HepG2 (cell line): ENCODE results near the gene PTPN18. TPM values are rescaled to one million over a fixed set of nuclear protein-coding genes. Genes with fewer than 3 reads are reported as not detected.

Source experiments
- ATAC-seq: fragments of 200-7000 bp; cut with Tn5 transposase; 3 replicates; pipeline ENCODE4 v1.9.1; 2020; ENCODE audit warnings: mild to moderate bottlenecking, moderate library complexity
- BruUV-seq: library from RNA; stranded (reverse); fragments of 400-500 nt; replicated peaks from 2 replicates; lab custom pipeline; 2021; lab: Mats Ljungman, UMichigan
- CTCF ChIA-PET: fragments of 300-600 bp; formaldehyde crosslinking; extraction: SDS; loops from one replicate; lab custom pipeline; 2021; ENCODE audit warnings: low total read pairs, inconsistent platforms, low intra/inter-chr PET ratio; lab: Yijun Ruan, JAX
- POLR2A ChIA-PET: fragments of 350-600 bp; sonication (Branson Sonifier 250); formaldehyde crosslinking; loops from one replicate; lab custom pipeline; 2020; ENCODE audit warnings: antibody characterized with exemption, inconsistent platforms; lab: Yijun Ruan, JAX
- DNase-seq: peaks from one replicate; pipeline ENCODE4 v3.0.0-alpha.2; 2015; ENCODE audit warnings: low spot score
- FAIRE-seq: peaks from 3 replicates; lab custom pipeline; 2011; peaks lifted over from hg19 to GRCh38; lab: Jason Lieb, UNC
- H2AFZ ChIP-seq: one replicate; pipeline ENCODE4 v1.6.1; 2011; ENCODE audit warnings: low read length, inconsistent platforms
- H3K27ac ChIP-seq: fragments of 300-600 bp; 3 replicates; pipeline ENCODE4 v1.8.0; 2011; ENCODE audit warnings: mixed run types, mild to moderate bottlenecking, mixed read lengths, low read length, inconsistent platforms; ENCODE audit not compliant: insufficient read depth; ENCODE audit errors: extremely low read length
- H3K27me3 ChIP-seq, 2 experiments: fragments of 200-600 bp in 1 of 2; 2 replicates in 1 of 2; 3 replicates in 1 of 2; pipeline versions ENCODE4 v1.6.0 to v1.8.0; 2011; ENCODE audit warnings: low read length in 2 of 2, mild to moderate bottlenecking in 2 of 2, moderate library complexity in 2 of 2, inconsistent platforms in 1 of 2; ENCODE audit not compliant: insufficient read depth in 2 of 2, control insufficient read depth in 1 of 2
- H3K36me3 ChIP-seq, 2 experiments: fragments of 200-600 bp in 1 of 2; replicated peaks in 1 of 2; 2 replicates in 1 of 2; 3 replicates in 1 of 2; pipeline versions ENCODE4 v1.5.1 to v1.8.0; 2011; ENCODE audit warnings: low read length in 2 of 2, inconsistent platforms in 1 of 2; ENCODE audit not compliant: insufficient read depth in 2 of 2, control insufficient read depth in 1 of 2
- H3K4me1 ChIP-seq: 2 replicates; pipeline ENCODE4 v1.5.1; 2012; ENCODE audit warnings: low read length, inconsistent platforms; ENCODE audit not compliant: insufficient read depth
- H3K4me2 ChIP-seq: 2 replicates; pipeline ENCODE4 v1.6.0; 2011; ENCODE audit warnings: low read depth, low read length, inconsistent platforms
- H3K4me3 ChIP-seq, 3 experiments: fragments of 200-600 bp in 1 of 3; sonication (generic), shearing (Covaris generic) in 1 of 3; replicated peaks in 1 of 3; 2 replicates each; pipeline ENCODE4 v1.5.1; 2011 to 2016; ENCODE audit warnings: low read length in 3 of 3, inconsistent platforms in 2 of 3, low read depth in 2 of 3, mild to moderate bottlenecking in 2 of 3, control low read depth in 1 of 3, mixed read lengths in 1 of 3; ENCODE audit not compliant: insufficient read depth in 1 of 3
- H3K79me2 ChIP-seq: one replicate; pipeline ENCODE4 v1.6.1; 2011; ENCODE audit warnings: low read length, inconsistent platforms; ENCODE audit not compliant: insufficient read depth
- H3K9ac ChIP-seq: 2 replicates; pipeline ENCODE4 v1.6.0; 2011; ENCODE audit warnings: mild to moderate bottlenecking, low read depth, low read length, inconsistent platforms; ENCODE audit not compliant: insufficient read depth
- H3K9me3 ChIP-seq: 2 replicates; pipeline ENCODE4 v1.5.1; 2012; ENCODE audit warnings: mild to moderate bottlenecking, low read length
- H4K20me1 ChIP-seq: 2 replicates; pipeline ENCODE4 v1.6.0; 2011; ENCODE audit warnings: inconsistent platforms, mild to moderate bottlenecking, low read length, moderate library complexity; ENCODE audit not compliant: insufficient read depth
- CENPX ChIP-seq: sonication (generic); formaldehyde crosslinking; IDR thresholded peaks from 2 replicates; pipeline ENCODE4 v1.9.0; 2021; ENCODE audit warnings: mild to moderate bottlenecking, missing genetic modification reagents, moderate library complexity
- MAFF ChIP-seq: IDR thresholded peaks from 2 replicates; pipeline ENCODE4 v1.6.1; 2011; ENCODE audit warnings: low read depth, low read length, improper control_type of control experiment
- RXRA ChIP-seq: sonication (generic); formaldehyde crosslinking; IDR thresholded peaks from 2 replicates; pipeline ENCODE4 v1.5.1; 2020; ENCODE audit warnings: missing genetic modification reagents
- TEF ChIP-seq: sonication (generic); formaldehyde crosslinking; IDR thresholded peaks from 2 replicates; pipeline ENCODE4 v1.5.0; 2020; ENCODE audit warnings: missing genetic modification reagents
- YY1 ChIP-seq: IDR thresholded peaks from 2 replicates; pipeline ENCODE4 v1.6.1; 2011; ENCODE audit warnings: low read length, low read depth, moderate library complexity, mild to moderate bottlenecking; ENCODE audit not compliant: insufficient read depth, insufficient replicate concordance
- ZNF280D ChIP-seq: sonication (generic); formaldehyde crosslinking; IDR thresholded peaks from 2 replicates; pipeline ENCODE4 v1.5.1; 2020; ENCODE audit warnings: mild to moderate bottlenecking, missing genetic modification reagents
- in situ Hi-C: cut with HindIII; loops from 2 replicates; pipeline ENCODE4 v1.10.0; 2017; ENCODE audit warnings: low pct_unique_long_range_greater_than_20kb; ENCODE audit not compliant: extremely low pct_ligation_motif_present
- intact Hi-C: fragments of 100-400 bp; cut with micrococcal nuclease; formaldehyde crosslinking; loops from one replicate; pipeline ENCODE4 v1.10.0; 2022; ENCODE audit not compliant: unreplicated experiment
- polyA plus RNA-seq, 8 experiments: library from polyadenylated mRNA; depleted of rRNA in 3 of 8; stranded (reverse) in 7 of 8; unstranded in 1 of 8; fragments of >200 nt; fragmentation: Illumina TruSeq in 4 of 8; extraction: Trizol in 4 of 8; gene quantifications; 2 replicates each; pipeline versions ENCODE4 v1.2.1 to v1.2.3, GENCODE V29; 2011 to 2016; ENCODE audit warnings: low read depth in 4 of 8, missing spikeins in 1 of 8, mixed read lengths in 1 of 8; ENCODE audit not compliant: insufficient read depth in 1 of 8
- total RNA-seq, 5 experiments: library from RNA; depleted of rRNA; stranded (reverse); fragments of >200 nt; fragmentation: Illumina TruSeq; extraction: Trizol; gene quantifications; 2 replicates each; pipeline ENCODE4 v1.2.3, GENCODE V29; 2016; ENCODE audit warnings: low read depth in 1 of 5

Gene PTPN18
- total and polyA plus RNA-seq, 2 of the 13 experiments (the other 11 are each of a cell fraction or from before 2014, with no cell fraction given) = 14.8 to 39.6 TPM

- POLR2A ChIA-PET = no interaction called here
- in situ Hi-C loops = no loop called here
- no peak for FAIRE-seq
- DNase-seq = no peak
- Histone ChIP-seq H3K9ac (no peak overlapping the region), H3K4me3 (no peak overlapping the region), H2AFZ (no peak overlapping the region), H3K9me3 (no peaks in the 10 kb centered on the region), H4K20me1 (no peaks in the 10 kb centered on the region), H3K27me3 (peaks cover 1 to 16% of the 10 kb centered on the region in 2 experiments; a peak in 2 of 5 replicates), H3K4me1 (0 out of 2 replicates have a peak, but pooled peaks cover under 1% of the 10 kb centered on the region), H3K79me2 (no peaks in the 10 kb centered on the region), H3K4me2 (no peak overlapping the region), H3K36me3 (no peaks in the 10 kb centered on the region), H3K27ac (no peak overlapping the region)
- no peak for TF ChIP-seq YY1
- no peak for TF ChIP-seq ZNF280D (CRISPR knock-in tag)
- no peak for TF ChIP-seq RXRA (CRISPR knock-in tag)
- TF ChIP-seq MAFF = no peak
- TF ChIP-seq TEF (CRISPR knock-in tag) = no peak
- no peak for TF ChIP-seq CENPX (CRISPR knock-in tag)
- CTCF ChIA-PET = no interaction called here
- intact Hi-C loops = no loop called here
- BruUV-seq = no TSS peak
- no peak for ATAC-seq
Observed at GRCh38 chr2:130310881-130311280, 45.0 kb upstream of the PTPN18 start.
